Fibroblast of skin of left biceps (primary cell): Measurements from ENCODE around the gene FARP1.

Experiments
- DNase-seq, 2 experiments: peaks; one replicate each; pipeline ENCODE4 v3.0.0-alpha.2; 2013; ENCODE audit warnings: low read depth in 2 of 2

FARP1 gene

GRCh38 chr13:98334620-98335205 lies 191.8 kb downstream of the FARP1 start:
- no peak for DNase-seq

GRCh38 chr13:98335721-98336120 lies 192.8 kb downstream of the FARP1 start:
- DNase-seq = no peak

GRCh38 chr13:98338310-98338709 lies 195.4 kb downstream of the FARP1 start:
- DNase-seq = no peak

GRCh38 chr13:98339684-98340425 lies 197.0 kb downstream of the FARP1 start:
- DNase-seq = no peak

- DNase-seq = no peak
These were observed 200.1 kb downstream of the FARP1 start for GRCh38 chr13:98342953-98343352.

GRCh38 chr13:98343461-98343860 lies 200.6 kb downstream of the FARP1 start:
- no peak for DNase-seq

DNA sequence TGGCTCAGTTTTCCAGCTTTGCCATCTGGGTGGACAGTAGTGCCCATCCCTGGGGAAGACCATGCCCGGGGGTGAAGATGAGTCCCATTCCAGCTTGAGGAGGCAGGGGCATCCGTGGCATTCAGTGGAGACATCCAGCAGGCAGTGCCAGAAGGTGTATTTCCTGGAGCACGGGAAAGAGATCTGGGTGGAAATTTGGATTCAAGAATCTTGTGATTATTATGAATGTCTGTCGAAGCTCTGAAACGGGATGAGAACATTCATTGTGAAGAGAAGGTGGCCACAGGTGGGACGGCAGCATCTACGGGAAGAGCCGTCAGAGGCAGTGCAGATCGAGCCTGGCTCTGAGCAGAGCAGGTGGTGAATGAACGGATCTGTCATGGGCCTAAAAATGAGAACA lies 201.5 kb downstream of the FARP1 start:
- no peak for DNase-seq

DNA sequence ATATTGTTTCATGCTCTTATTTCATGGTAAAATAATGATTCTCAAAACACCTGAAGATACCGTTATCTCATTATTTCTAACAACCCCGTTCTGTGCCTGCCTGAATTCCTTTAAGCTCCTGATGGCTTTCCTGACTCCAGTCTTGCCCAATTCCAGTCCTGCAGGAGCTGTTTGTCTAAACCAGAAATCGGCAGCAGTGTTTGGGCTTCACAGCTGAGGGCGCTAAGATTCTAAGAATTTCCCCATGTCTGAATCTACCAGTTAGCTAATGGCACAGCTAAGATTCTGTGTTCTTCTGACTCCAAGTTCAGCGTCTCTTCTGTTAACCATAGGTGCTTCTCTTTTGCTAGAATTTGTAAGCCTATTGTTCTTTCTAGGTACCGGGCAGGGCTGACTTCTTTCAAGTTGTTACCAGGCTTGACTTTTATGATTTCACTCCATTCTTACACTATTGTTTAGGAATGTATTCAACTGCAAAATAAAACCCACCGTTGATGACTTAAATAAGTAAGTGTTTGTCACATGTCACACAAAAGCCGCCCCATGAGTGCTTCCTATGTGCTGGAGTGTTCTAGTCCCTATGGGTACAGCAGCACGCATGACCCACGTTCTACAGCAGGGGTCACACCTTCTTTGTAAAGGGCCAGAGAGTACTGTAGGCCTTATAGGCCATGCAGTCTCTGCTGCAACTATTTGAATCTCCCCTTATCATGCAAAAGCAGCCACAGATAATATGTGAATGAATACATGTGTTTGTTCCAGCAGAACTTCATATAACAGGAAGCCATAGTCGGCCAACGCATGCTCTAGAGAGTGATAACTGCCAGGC lies 202.4 kb downstream of the FARP1 start:
- DNase-seq = no peak

- no peak for DNase-seq
These were observed 204.2 kb downstream of the FARP1 start for GRCh38 chr13:98346904-98347636.

DNA sequence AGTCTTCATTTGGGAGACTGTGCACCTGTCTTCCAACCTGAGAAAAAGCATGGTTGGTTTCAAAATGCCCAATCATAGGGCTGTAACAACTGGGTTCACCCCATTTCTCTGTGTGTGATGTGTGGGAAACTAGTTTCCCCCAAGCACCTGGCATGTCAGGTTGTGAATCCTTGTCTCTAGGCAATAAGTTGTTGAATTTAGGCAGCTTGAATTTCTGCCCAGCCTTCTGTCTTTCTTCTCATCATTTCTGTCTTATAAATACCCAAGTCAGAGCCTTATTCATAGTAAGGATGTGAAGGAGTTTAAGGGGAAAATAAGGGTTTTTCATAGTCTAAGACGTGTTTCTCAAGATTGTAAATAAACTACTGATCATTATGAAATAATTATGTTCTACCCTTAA lies 204.9 kb downstream of the FARP1 start:
- no peak for DNase-seq

- no peak for DNase-seq
These were observed 205.7 kb downstream of the FARP1 start for GRCh38 chr13:98348466-98349200.

GRCh38 chr13:98349731-98350305 lies 206.9 kb downstream of the FARP1 start:
- DNase-seq = no peak

DNA sequence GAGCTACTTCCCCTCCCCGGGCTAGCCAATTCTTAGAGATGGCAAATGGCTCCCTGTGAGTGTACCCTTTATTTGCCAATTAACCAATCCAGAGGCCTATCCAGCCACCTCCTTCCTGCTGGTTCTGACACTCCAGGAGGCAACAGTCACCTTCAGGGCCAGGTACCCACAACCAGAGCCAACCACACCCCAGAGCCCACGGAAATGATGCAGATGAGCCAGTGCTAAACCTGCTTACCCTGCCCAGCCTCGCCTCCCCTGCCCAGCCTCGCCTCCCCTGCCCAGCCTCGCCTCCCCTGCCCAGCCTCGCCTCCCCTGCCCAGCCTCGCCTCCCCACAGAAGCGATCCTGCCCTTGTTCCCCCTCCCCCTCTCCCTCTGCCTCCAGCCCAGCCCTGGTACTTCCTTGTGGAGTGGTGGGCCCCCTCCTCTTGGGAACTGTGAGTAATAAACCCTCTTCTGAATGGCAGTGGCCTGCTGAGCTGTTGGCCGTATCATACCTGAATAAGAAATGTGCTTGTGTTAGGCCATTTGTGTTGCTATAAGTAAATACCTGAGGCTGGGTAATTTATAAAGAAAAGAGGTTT lies 207.9 kb downstream of the FARP1 start:
- DNase-seq = no peak

- no peak for DNase-seq
These were observed 208.7 kb downstream of the FARP1 start for GRCh38 chr13:98351636-98352035.

DNA sequence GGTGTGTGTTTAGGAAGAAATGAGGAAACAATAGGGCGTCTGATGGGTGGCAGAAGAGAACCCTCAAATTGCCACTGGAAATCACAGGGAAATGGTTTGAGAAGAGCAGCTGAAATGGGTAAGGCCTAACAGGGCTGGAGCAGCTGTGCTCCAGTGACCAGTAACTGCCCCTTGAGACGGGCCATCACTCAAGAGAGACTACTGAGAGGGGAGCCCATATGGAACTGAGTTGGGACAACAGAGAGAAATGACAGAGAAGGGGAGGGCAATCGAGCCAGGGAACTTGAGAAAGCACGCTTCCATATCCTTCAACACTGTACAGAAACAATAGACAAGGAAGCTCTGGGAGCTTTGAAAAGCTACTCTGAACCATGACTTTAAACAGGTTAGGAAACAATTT lies 209.3 kb downstream of the FARP1 start:
- no peak for DNase-seq

- peak; percentile 19 to 30 for DNase-seq
These were observed 210.9 kb downstream of the FARP1 start for GRCh38 chr13:98353750-98354149.

DNA sequence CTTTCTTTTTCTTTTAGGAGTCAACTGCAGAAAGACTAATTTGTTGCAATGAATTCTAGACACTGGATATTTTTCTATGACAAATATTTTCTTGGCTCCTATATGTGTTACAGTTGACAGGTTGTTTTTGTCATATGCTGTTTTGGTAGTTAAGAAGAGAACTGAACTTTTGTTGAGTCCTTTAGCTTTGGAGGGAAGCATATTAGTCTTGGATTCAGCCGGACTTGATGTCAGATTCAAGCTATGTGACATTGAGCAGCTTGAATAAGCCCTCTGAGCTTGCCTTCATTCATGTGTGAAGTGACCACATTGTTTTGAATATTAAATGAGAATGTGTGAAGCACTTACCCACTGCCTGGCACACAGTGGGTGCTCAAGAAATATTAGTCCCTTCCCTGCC lies 216.0 kb downstream of the FARP1 start:
- no peak for DNase-seq

- DNase-seq = no peak
These were observed 217.7 kb downstream of the FARP1 start for GRCh38 chr13:98360545-98360944.

DNA sequence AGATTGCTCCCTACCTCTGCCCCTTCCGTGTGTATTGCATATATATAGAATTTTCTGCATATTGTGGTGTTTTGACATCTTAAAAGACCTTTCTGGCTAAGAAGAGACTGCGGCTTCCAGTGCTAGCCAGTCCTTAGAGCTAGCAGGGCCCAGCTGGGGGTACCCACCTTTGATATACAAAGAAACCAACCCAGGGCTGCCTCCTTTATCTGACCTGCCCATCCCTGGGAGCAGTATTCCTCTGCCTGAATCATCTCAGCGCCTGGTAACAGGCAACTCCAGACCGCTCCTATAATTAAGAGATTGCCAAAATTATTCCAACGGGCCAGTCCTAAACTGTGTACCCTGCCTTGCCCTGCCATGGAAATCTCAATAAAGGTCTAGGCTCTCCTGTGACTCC lies 220.4 kb downstream of the FARP1 start:
- DNase-seq = no peak

- no peak for DNase-seq
These were observed 221.3 kb downstream of the FARP1 start for GRCh38 chr13:98364179-98364578.

DNA sequence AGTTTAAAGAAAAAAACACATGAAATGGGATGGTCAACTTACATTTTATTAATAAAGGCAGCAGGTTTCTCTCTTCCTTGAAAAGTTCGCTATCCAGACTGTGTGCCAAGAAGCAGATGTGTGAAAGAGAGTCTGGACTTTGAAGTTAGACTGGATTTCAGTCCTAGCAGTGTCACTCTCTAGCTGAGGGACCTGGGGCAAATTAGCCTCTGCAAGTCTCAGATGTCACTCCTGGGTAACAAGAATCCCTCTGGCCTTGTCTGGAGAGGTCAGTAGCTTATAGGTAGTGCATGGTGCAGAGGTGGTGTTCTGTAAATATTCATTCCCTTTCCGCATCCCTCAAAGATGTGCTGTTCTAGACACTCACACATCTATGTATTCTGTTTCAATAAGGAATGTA lies 221.8 kb downstream of the FARP1 start:
- no peak for DNase-seq
